GM19023 (cell line): Measurements from ENCODE around the gene SERAC1.
"Not testable (repeated sequence)": the region's sequence is repeated elsewhere in the genome, so short reads cannot be mapped to it uniquely, and the experiment has no call there.

ENCODE experiments used
- ATAC-seq: cut with Tn5 transposase; IDR thresholded peaks from one replicate; pipeline ENCODE4 v1.9.1; 2021; ENCODE audit warnings: mild to moderate bottlenecking, moderate library complexity; ENCODE audit not compliant: unreplicated experiment

The SERAC1 gene

DNA sequence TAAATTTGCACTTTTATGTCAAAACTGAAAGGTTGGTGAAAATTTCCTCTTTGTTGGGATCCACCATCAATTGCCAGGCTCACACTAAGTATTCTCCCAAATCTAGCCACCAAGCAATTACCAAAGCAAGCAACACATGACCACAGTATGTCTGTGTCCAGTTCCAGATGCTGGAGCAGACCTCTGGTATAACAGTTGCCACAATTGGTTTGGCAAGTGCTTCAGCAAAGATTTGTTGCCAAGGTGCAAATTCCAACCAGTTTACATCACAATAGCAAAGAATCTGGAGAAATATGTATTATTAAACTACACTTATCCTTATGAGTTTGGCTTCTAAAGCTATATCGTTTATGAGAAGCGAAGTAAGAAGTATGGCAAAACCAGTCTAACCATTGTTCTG lies 6.5 kb upstream of the SERAC1 start:
- ATAC-seq: no peak

DNA sequence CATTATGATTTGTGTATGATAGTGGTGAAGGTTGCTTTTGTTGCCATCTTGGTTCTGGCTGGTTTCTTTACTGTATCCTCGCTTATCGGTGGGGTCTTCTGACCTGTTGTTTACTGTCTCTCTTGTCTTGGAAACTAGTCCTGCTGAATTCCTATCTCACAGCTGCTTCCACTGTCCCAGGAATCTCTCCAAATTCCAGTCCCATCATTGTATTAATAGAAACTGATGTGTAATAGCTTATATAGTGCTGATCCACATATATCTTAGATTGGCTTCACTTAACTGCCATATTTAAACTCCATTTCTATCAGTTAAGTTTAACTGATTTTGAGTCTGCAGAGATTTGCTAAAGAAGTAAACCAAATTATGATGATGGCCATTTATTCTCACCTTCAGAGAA lies 6.0 kb upstream of the SERAC1 start:
- ATAC-seq: no peak

DNA sequence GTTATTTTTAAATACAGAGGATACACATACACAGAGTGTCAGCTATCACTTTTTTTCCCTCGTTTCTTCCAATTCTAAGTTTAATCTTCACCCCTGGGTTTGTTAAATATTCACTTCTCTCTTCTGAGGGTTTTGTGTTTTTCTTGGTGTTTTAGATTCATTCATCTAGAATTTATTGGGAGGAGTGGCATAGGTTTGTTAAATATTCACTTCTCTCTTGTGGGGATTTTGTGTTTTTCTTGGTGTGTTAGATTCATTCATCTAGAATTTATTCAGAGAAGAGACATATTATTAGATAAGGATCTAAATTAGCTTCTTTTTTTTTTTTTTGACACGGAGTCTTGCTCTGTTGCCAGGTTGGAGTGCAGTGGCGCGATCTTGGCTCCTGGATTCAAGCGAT lies 3.9 kb upstream of the SERAC1 start:
- ATAC-seq: no peak

DNA sequence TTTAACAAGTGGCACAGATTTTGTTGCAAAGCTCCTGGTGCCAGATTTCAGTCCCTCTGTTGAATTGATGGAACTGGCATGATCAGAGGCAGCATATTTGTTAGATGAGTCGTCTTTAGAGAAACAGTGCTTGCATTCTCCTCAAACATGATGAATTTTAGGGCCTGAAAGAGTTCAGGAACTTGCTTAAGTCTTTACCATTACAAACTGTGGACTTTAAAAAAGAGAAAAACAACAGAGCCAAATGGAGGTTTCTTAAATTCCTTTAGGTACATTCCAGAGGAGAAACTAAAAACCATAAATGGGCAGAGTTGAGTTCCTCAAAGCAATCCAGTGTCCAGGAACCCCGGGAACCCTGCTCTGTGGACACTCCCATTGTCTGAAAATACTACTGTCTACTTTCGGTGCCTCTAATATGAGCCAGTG lies 2.6 kb upstream of the SERAC1 start:
- no peak for ATAC-seq

DNA sequence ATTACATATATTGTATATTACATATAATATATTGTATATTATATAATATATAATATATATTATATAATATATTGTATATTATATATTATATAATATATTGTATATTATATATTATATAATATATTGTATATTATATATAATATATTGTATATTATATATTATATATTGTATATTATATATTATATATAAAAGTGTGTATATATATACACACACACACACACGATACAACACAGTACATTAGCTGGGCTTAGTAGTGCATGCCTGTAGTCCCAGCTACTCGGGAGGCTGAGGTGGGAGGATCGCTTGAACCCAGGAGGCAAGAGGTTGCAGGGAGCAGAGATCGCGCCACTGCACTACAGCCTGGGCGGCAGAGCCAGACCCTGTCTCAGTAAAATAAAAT lies 1.6 kb upstream of the SERAC1 start:
- not testable (repeated sequence) for ATAC-seq

DNA sequence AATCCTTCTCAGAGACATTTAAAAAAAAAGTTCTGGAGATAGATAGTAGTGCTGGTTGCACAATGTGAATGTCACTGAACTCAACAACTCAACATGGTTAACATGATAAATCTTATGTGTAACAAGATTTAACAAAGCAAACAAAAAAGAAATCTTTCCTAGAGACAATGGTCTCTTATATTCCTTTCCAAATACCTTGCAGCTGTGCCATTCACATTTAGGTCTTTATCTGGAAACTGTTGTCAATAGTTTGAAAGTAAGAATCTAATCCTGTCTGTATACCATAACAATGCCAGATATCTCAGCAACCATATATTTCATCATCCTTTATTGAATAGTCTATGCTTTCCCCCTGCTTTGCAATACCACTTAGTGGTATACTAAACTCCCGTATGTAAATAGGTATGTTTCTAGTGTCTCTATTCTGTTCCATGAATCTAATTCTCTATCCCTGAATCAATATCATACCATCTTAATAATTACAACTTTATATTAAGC lies 2.1 kb downstream of the SERAC1 start:
- no peak for ATAC-seq

DNA sequence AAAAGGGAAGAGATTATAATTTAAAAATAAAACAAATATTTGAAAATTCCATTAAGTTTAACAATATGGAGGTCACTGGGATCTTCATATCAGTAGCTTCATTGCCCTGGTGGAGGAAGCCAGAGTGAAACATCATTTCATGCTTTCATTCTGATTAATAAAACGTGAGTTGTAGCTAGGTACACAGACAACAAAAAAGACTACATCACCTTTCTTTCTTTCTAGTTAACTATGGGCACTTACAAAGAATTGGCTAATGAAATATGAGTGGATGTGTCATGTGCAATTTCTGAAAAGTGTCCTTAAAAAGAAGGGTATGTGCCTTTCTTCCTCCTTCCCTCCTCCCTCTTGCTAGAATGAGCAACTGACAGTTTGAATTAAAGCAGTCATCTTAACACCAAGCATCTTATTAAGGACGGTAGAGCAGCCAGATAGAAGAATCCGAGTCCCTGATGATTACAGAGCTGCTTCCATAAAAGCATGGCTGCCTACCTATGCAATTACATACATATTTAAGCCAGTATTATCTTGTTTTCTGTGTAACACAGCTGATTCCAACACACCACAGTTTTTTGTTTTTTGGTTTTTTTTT lies 3.4 kb downstream of the SERAC1 start:
- no peak for ATAC-seq

DNA sequence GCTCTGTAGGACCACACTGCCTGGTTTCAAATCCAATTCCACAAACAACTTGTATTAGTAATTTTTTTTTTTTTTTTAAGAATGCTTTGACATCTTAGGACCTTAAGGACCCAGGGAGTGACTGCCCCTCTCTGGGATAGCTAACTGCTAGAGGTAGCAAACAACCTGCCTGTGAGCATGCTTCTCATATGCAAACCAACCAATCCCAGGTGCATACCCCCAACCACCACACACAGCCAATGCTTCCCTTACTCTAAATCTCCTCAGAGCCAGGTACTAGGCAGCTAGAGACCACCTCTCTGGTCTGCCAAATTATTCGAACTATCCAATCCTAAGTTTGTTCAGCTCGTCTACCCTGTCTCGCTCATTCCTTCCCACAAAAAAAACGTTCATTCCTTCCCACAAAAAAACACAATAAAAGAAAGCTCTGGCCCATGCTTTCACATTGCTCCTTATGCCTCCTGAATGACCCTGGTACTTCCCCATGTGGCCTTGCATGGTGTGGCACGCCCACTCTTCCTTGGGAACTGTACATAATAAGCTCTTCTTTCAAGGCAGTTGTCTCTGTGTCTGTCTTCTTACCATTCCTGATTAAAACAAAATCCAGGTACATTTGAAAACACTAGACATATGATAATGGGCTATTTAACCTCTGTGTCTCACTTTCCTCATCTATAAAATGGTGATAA lies 6.4 kb downstream of the SERAC1 start:
- ATAC-seq: no peak

DNA sequence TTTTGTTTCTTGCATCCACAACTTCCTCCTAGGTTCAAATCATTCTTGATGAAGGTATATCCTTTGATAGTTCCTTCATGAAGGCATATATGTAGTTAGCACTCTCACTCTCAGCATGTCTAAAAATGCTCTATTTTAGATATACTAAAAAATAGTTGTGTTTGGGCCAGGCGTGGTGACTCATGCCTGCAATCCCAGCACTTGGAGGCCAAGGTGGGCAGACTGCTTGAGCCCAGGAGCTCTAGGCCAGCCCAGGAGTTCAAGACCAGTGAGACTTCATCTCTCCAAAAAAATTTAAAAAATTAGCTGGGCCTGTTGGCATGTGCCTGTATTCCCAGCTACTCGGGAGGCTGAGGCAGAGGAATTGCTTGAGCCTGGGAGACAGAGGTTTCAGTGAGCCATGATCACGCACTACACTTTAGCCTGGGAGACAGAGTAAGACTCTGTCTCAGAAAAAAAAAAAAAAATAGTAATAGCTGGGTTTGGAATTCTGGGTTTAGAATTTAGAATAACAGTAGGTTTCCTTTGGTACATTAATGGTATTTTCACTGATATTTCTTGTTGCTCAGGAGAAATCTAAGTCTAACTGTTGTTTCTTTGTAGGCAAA lies 7.0 kb downstream of the SERAC1 start:
- no peak for ATAC-seq

DNA sequence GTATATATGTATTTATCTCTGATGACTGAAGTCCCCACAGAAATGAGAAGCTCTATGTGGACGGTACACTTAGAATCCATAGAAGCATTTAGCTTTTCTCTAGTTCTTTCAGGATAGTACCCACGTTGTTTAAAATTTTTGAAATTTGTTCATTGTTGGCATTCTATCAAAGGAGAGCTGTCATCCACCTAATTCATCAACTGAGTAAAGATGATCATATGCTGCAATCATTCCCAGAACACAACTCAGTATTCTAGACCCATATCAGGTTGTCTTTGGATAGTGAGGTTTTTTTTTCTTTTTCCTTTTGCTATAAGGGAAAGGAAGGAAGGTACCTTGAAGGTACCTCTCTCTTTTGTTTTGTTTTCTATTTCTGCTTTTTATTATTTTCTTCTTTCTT lies 9.3 kb downstream of the SERAC1 start:
- no peak for ATAC-seq

DNA sequence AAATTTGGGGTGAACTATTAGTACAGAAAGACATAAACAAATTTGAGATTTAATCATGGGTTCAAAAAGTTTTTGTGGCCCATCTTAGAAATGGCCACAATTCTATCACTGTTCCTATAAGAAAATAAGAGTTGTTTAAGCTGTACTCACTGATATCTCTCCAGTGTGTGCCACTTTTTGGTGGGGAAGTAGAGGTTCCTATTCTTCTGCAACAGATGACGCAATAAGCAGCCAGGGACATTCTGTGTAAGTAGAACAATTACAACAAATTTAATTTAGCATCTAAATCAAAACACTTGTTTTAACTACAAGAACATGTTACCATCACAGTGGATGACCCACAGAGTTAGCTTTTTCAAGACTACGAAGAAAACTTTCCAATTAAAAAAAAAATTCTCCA lies 9.9 kb downstream of the SERAC1 start:
- ATAC-seq: no peak

DNA sequence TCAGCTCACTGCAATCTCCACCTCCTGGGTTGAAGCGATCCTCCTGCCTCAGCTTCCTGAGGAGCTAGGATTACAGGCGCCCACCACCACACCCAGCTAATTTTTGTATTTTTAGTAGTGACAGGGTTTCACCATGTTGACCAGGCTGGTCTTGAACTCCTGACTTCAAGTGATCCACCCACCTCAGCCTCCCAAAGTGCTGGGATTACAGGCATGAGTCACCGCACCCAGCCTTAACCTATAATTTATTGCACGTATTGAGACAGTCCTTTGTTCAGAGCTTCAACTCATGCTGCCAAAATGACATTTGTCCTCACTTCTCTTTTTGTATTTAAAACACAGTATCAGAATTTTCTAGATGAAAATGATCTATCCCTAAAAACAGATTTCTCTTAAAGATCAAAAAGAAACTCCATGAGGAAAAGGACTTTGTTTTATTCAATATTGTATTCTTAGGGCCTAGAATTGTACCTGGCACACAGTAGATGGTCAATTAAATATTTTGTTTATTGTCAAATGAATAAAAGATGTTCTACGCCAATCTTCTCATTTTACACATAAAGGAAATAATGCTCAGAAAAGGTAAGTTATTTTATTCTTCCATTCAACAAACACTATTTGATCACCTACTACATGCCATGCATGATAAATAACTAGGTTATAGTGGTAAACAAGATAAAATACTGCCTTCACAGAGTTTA lies 10.8 kb downstream of the SERAC1 start:
- ATAC-seq: no peak

DNA sequence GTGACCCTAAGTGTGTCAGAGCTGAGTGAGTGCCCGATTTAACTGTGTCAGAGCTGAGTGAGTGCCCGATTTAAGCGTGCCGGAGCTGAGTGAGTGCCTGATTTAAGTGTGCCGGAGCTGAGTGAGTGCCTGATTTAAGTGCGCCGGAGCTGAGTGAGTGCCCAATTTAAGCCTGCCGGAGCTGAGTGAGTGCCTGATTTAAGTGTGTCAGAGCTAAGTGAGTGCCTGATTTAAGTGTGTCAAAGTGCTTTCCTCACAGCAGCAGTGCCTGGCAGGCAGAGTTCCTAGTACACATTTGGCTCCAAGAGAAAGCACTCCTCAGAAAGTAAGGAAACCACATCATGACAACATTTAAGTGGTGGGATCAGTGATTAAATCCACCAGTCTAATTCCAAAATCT lies 13.2 kb downstream of the SERAC1 start:
- ATAC-seq: no peak

DNA sequence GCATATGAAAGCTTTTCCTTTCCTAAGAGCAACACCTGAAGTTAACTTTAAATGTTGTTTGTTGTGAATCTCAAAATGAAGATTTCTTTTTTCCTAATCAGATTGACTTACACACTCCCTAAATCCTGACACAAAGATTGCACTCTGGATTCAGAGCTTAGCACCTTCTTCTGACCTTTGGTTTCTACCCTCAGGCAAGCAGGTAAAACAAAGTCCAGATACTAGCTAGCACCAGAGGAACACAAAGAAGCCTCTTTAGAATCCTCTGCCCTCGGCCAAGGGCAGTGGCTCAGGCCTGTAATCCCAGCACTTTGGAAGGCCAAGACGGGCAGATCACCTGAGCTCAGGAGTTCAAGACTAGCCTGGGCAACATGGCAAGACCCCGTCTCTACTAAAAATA lies 14.5 kb downstream of the SERAC1 start:
- ATAC-seq: no peak

DNA sequence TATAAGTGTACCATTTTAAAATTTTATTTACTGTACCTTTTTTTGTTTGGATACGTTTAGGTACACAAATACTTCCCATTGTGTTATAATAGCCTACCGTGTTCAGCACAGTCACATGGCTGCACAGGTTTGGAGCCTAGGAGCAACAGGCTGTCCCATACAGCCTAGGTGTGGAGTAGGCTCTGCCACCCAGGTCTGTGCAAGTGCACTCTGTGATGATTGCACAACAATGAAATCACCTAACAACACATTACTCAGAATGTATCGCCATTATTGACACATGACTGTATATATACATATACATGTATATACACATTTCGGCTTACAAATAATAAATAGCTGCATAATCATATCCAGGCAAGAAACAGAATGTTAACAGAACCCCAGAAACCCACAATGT lies 15.4 kb downstream of the SERAC1 start:
- no peak for ATAC-seq

DNA sequence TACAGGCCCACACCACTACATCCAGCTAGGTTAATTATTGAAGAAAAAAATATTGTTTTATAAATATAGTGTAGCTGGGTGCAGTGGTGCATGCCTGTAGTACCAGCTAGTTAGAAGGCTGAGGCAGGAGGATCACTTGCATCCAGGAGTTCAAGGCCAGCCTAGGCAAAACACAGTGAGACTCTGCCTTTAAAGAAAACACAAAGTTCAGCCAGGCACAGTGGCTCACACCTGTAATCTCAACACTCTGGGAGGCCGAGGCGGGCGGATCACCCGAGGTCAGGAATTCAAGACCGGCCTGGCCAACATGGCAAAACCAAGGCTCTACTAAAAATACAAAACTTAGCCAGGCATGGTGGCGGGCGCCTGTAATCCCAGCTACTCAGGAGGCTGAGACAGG lies 16.0 kb downstream of the SERAC1 start:
- ATAC-seq: not testable (repeated sequence)

DNA sequence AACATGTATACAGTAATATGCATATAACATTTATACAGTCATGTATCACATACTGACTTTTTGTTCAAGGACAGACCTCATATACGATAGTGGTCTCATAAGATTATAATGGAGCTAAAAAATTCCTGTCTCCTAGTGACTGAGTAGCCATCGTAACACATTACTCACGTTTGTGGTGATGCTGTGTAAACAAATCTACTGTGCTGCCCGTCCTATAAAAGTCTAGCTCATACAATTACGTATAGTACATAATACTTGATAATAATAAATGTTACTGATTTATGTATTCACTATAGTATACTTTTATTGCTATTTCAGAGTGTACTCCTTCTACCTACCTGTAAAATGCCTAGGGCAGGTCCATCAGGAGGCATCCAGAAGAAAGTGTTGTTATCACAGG lies 17.4 kb downstream of the SERAC1 start:
- ATAC-seq: no peak

DNA sequence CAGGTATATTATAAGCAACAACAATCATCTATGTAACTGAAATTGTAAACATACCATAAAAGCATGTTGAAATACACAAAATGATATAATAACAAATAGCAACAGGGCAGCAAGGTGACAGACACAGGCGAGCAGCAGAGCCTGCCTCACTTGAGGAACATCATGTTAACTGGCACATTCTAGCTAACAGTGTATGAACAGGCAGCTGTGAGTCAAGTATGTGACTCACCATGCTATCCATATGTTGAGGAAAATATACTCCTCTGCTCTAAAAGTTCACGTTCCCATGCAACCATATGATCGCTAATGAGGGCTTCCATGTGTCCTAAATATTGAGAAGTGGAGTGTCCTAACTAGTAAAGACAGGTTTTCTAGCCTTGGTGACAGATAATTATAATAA lies 18.4 kb downstream of the SERAC1 start:
- no peak for ATAC-seq

DNA sequence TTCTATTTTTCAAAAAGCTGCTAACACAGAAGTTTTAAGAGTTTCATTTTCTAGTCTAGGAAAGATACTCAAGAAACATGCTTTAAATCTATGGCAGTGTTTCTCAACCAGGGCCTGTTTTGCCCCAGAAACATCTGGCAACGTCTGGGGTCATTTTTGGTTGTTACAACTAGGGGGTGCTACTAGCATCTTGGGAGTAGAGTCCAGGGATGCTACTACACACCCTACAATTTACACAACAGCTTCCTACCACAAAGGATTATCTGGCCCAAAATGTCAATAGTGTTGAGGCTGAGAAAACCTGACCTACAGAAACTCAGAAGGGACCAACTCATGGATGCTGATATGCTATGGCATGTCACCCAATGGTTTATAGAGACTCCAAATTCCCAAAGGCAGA lies 24.4 kb downstream of the SERAC1 start:
- ATAC-seq: no peak

DNA sequence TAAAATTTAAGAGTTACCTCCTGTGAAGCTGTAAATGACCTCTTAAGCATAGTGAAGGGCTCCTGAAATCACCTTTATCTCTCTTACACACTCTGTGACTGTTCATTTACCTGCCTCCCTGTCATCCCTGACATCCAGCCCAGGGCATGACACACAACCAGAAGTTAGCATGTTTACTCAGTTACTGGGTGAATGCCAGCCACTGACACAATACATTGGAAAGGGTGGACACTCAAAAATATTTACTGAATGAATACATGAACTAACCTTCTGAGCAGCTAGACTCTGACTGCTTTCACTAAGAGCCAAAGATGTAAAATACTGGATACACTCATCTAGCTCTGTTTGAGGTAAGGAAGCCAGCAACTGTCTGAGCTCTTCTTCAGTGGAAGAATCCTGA lies 25.3 kb downstream of the SERAC1 start:
- ATAC-seq: no peak

DNA sequence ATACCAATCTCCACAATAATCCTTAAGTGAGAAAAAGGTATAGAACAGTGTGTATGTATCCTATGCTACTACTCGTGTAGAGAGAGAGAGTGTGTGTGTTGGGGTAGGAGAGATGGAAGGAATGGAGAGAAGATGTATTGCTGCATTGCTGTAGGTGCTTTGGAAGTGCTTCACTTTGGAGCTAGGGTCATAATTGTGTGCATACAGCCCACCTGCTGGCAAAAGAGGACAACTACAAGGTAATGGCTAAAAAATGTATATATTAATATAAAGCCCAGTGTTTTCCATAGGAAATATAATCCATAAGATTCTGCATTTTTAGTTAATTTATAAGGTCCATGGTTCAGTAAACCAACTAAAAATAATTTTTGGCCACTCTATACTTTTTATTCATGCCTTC lies 36.1 kb downstream of the SERAC1 start:
- no peak for ATAC-seq

DNA sequence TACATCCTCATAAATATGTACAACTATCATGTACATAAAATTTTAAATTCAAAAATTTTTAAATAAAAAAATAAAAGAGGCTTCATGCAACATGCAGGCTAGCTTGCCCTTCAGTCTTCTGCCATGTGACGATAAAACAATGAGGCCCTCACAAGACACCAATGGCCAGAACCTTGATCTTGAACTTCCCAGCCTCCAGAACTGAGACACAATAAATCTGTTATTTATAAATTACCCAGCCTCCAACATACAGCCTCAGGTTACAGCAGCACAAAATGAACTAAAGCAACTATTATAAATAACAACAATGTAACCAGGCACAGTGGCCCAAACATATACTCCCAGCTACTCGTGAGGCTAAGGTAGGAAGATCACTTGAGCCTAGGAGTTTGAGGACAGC lies 42.8 kb downstream of the SERAC1 start:
- no peak for ATAC-seq
